Measurements from ENCODE around the gene NPIPB2.

NPIPB2 gene

GRCh38 chr16:11896486-11897176 is 45.2 kb downstream of the NPIPB2 start:
- no peak for DNase-seq

- no peak for DNase-seq
Observed at GRCh38 chr16:11893571-11893970, 48.3 kb downstream of the NPIPB2 start.

- DNase-seq, result no peak
Observed at GRCh38 chr16:11892761-11893160, 49.1 kb downstream of the NPIPB2 start.

GRCh38 chr16:11890231-11890965 is 51.4 kb downstream of the NPIPB2 start:
- no peak for DNase-seq

- DNase-seq, result no peak
Observed at GRCh38 chr16:11886881-11887280, 55.0 kb downstream of the NPIPB2 start.

- no peak for DNase-seq
Observed at GRCh38 chr16:11884035-11884434, 57.8 kb downstream of the NPIPB2 start.

- DNase-seq, result no peak
Observed at GRCh38 chr16:11880007-11880406, 61.8 kb downstream of the NPIPB2 start.

- no peak for DNase-seq
Observed at GRCh38 chr16:11877374-11877773, 64.5 kb downstream of the NPIPB2 start.
